Activated T-cell treated with anti-CD3 and anti-CD28 coated beads for 1 hour (primary cell): ENCODE measurements around the gene PYGM.
A peak's percentile ranks its signal among the peaks of the same experiment; 100 is the strongest.

Experiments
- DNase-seq: peaks from one replicate; pipeline ENCODE4 v3.0.0-alpha.2; 2020; ENCODE audit warnings: low read depth

PYGM gene

DNA sequence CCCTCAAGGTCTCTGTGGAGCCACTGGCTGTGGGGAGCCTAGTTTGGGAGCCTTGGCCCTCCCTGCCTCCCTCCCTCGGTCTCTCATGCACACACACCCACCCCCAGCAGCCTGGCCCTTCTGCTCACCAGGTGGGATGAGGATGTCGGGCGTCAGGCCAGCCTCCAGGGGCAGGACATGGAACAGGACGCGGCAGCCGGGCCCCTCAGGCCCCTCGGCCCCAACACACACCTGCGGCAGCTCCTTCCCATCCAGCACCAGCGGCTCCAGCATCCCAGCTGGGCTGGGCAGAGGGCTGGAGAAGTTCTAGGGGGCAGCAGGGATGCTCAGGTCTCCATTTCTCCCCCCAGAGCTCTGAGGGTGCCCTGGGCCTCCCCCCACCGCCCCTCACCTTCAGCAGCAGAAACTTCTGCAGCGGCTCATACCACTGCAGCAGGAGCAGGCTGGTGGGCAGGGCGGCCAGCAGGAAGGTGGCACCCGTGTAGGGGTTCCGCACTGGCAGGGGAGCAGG is 32.1 kb upstream of the PYGM start:
- DNase-seq = no peak

DNA sequence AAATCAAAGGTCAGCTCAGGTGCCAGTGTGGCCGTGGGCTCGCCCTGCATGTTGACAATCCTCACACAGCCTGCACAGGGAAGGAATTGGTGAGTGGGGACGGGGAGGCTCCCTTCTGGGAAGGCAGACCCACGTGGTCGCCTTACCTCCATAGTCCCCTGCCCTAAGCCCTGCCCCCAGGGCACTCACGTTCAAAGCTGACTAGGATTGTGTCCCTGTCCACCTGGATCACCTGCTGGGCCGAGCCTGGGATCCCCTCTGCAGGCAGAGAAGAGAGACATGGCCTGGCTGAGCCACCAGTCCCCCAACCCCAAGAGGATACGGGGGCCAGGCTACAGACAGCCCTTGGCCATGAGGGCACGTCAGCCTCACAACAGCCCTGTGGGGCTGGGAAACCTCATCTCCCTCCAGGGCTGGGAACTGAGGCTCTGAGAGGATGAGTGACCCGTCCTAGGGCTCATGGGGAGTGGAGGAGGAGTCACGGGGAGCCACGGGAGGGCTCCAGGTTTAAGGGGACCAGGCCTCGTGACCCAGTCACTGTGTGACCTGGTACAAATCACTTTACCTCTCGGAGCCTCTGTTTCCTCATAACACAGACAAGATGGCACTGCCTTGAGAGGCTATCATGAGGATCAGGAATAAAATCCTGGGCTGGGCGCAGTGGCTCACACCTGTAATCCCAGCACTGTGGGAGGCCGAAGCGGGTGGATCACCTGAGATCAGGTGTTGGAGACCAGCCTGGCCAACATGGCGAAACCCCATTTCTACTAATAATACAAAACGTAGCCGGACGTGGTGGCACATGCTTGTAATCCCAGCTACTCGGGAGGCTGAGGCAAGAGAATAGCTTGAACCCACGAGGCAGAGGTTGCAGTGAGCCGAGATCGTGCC is 30.7 kb upstream of the PYGM start:
- no peak for DNase-seq

DNA sequence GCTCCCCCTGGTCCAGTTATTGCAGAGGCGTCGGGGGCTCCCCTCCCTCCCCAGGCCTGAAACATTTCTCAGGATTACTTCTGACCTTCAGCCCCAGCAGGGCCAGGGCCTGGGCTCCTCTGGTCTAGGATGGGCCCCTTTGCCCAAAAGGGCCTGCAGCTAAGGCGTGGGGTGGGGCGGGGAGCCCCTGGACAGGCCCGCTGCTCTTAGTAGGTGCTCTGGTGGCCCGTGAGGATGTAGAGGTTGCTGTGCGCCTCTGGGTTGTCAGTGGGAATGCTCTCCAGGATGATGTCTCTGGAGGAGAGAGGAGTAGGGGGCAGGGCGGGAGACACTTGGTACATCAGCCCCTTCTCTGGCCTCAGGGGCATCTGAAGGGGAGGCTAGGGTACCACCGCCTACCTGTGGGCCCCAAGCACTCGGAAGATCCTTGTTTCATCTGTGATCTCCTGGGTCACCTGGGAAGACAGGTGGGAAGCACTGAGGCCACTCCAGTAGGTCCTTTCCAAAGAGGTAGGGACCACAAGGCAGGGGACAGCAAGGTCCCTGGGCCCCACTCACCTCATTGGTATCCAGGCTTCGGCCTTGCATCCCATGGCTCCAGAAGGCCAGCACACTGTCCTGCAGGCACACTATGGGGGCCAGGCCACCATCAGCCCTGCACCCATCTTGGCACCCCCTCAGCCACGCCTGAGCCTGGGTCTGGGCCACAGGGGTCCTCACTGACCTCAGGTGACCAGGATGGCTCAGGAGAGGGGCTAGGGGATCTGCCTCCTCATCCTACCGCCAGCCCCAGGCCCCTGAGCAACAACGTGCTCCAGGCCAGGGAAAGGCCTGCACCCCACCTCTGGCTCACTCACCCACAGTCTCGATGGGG is 29.8 kb upstream of the PYGM start:
- DNase-seq = no peak

DNA sequence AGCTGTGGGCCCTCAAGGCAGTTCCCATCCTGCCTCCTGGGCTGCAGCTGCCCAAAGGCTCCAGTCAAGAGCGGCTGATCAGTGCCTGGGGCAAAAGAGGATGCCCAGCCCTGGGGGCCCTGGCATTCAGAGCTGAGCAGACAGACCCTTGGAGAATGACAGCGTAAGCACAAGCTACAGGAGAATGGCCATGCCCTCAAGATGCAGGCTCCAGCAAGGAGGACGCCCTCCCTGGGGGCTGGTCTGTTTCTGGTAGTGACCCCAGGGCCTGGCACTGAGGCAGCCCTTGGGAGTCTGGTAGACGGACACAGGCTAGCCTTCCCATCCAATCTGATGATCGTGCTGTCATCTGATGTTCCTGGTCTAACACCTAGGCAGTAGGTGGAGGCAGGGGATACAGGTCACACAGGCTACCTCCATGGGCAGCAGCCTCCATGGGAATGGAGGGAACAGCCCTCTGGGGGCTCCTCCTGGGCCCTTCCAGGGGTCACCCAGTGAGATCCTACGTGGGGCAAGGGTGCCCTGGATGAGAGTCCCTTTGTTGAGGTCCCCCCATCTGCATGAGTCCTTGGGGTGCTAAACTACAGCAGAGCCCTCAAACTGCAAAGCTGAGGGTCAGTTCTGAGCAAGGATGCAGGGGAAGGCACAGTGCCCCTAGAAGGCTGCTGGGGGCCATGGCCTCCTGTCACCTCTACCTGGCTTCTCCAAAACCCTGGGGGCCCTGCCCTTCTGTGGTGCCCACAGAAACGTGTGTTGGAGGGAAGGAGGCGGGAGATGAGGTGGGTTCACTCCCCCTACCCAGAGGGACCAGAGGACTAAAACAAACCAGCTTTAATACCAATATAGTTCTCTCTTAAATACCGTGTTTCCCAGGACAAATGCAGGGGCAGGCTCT is 28.8 kb upstream of the PYGM start:
- no peak for DNase-seq

DNA sequence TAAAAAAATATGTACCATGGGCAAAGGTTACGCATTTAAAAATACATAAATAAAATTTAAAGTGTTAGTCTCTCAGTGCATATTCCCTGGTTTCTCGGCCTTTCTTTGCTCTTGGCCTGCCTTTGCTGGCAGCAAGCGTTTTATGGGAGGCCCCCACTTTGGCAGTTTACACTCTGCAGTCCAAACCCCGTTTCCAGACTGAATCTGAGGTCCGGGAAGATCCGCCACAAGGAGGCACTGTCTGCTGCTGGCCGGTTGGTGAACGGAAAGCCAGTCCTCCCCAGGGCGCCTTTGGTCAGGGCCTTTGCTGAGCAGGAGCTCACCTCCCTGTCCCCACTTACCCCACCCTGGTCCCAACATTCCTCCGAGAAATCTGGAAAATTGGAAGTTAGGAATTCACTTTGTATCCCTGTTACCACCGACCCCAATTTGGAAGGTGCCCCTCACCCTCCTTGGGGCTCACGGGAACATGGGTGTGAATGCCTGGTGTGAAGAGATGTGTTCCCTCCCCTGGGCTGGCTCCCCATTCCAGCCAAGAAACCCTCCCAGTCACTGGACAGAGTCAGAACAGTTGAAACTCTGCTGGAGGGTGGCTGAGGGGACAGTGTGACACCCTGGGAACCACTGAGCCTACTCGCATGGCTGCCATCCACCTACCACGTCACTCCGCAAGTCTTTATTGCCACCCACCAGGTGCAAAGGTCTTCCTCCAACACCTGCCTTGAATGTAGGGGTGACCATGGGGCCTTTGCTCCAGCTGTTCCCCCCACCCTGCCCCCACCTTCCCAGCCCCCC is 27.9 kb upstream of the PYGM start:
- peak; percentile 51 for DNase-seq

DNA sequence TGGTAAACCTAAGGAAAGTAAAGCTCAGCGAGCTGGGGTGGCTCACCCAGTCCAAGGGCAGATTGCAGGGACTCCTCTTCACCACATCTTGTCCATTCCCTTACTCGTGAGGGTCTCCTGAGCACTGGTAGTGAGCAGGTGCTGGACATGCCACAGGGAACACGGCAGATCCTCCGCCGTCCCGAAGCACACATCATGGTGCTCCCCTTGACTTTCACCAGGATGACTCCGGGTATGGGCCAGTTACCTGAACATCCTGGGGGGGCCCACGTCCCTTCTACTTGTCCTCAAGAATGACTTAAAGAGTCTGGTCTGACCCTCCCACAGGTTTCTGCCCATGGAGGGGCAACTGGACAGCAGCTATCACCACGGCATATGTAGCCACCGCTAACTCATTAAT is 26.5 kb upstream of the PYGM start:
- no peak for DNase-seq

DNA sequence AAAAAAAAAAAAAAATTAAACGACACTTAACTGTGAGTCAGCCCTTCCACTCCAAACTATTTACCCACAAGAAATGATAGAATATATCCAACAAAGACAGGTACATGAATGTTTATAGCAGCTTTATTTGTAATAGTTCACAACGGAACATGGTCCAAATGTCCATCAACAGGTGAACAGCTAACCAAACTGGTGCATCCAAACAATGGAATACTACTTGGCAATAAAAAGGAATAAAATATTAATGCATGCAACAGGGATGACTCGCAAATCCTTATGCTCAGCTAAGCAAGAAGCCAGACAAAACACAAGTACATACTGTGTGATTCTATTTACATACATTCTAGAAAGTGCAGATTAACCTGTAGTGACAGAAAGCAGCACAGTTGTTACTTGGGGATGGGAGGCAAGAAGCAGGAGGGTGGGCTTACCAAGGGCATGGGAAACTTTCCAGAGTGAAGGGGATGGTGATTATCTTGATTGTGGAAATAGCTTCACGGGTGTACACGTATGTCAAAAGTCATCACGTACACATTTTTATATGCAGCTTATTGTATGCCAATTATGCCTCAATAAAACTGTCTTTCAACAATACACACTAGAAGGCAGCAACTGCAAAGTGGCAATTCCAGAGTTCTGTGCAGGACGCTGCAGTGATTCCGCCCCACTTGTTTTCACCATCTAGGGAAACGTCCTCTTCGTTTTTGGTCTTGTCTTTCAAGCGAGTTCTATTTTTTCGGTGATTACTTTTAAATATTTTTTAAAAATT is 25.2 kb upstream of the PYGM start:
- no peak for DNase-seq

DNA sequence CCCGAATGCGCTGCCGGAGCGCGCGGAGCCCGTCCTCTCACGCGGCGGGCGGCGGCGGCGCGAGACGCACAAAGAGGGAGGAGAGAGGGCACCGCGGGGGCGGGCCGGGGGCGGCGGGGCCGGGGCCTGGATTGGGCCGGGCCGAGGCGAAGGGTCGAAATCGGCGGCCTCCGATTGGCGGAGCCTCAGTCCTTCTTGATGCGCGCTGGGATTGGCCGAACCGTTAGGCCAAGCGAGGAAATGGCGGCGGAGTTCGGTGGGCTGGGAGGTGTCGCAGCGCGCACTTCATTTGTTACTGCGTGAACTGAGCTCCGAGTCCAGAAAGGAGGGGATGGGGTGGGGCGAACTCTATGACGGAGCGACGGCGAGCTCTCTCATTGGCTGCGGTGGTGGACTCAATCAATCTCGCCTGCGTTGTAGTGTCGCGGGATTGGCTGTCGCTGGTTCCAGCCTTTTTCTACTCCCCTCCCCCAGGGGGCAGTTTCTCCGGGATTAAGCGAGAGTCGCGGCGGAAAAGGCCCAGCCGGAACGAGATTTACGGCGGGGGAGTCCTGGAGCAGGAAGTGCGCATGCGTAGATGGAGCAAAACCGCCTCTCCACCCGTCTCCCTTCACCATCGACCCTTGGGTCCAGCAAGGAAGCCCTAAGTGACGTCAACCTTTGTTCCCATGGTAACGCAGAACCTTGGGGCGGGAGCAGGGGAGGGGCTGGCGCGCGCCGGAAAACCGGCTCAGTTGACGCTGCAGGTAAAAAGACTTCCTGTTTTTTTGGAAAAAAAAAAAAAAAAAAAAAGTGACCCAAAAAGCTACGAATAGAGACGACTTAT is 18.9 kb upstream of the PYGM start, which contains the start of gene SF1:
Gene SF1 (minus strand): TSS at position 70 of the 826 bp plus-strand sequence. CDS start 150 bp downstream, outside the sequence.
- peak; percentile 95 for DNase-seq

DNA sequence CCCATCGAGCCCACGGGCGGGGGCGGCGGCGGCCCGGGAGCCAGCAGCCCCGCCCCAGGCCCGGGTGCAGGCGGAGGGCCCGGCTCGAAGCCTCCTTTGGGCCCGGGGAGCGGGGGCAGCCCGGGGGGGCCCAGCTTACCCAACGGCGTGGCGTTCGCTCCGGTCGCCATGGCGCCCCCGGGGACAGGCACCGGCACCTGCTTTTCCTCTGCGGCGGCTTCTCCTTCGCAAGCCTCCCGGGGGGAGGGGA is 18.4 kb upstream of the PYGM start:
- DNase-seq = no peak

DNA sequence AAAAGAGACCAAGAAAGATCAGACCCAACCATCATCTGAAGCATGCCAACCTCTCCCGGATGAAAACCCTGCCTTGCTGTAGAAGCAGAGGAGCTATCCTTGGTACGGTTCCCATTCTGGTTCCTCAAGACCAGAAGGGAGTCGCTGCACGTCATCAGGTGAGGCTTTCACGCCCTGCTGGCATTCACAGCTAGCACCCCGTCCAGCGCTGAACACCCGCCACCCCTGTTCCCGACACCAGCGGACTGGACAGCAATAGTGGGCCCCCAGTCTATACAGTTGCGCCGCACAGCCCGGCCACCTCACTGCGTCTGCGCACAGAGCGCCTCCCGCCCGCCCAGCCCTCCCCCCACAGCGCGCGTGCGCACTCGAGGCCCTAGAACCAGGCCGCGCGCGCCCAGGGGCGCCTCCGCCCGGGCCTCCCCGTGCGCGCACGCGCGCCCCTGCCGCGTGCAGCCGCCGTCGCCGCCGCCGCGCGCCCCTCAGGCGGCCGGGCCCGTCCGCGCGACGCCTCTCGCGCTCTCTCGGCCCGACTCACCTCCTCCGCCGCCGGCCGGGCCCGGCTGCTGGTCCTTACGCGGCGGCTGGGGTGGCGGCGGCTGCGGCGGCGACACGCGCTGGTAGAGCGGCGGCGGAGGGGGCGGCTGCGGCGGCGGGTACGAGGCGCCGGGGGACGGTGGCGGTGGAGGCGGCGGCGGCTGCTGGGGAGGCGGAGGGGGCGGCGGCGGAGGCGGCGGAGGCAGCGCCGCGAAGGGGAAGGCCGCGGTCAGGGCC is 17.9 kb upstream of the PYGM start:
- DNase-seq = peak; percentile 81

DNA sequence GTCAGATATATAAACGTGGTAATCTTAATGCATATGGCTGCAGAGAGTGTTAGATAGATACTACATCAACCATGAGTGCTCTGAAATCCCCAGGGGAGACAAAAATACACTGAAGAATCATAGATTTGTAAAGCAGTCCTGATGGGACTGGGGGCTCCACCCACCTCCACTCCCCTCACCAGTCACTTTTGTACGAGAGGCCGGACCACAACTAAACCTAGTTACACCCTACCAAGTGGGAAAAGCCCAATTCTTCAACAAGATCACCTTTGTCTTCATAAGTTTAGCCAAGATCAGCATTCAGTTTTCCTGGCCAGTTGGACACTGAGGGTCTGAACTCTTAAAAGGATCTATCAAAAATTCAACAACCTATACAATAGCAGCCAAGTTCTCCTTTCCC is 17.1 kb upstream of the PYGM start:
- DNase-seq = no peak

DNA sequence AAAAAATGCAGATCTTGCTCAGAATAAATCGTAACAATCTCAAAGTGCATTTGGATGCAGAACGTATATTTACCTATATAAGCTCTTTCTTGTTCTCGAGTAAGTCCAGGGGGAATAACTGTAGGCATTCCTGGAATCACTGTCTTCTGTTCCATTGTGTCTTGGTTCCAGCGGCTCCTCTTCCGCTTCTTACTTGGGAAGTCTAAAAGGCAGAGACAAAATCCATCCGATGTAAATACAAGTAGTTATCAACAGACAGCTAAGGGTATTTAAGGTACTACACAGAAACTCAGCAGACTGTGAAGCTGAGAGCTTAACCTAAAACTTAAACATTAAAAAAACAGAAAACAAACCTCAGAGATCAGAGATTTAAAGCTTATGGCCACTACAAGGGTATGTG is 16.7 kb upstream of the PYGM start:
- no peak for DNase-seq

DNA sequence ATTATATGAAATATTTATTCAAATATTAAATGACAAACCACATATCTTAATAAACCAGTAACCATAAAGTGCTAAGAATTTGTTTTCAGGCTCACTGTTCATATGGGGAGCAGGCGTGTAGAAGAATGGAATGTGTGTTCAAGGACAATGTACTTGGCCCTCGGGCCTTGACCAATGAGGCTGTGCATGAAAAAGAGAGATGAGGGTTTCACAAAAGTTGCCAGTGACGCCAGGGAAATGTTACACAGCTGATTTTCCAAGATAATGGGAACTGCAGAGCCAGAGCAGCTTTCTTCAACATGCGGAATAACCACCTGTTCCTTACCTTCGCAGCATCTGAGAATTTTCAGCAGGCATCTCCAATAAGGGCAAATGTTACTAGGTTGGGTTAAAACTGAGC is 14.4 kb upstream of the PYGM start:
- DNase-seq = no peak

DNA sequence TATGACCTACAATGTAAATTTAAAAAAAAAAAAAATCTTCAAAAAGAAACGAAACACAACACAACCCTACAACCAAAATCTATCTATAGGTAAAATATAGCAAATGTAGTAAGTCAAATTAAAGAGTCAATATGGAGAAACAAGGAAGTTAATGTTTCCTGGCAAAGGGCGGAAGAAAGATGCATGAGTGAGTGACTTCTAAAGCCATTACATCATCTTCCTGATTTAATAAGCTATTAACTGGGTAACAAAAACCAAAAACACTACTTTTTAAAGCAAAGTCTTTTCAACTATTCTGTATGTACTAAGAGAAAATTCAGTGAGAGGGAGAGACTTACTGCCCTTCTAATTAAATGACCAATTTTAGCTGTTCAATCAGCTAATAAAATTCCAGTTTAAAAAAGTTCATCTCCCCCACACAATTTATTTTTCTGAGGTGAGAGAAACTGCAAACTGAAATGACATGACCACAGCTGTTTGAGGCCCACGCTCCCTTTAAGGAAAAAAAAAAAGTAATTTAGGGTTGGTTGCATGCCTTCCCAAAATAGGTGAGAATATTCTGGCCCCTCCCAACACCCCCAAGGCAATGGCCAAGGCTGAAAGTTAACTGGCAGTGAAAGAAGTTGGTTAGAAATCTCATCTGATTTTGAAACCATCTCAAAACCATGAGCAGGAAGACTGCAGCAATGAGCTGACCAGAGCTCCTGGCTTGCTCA is 12.7 kb upstream of the PYGM start:
- DNase-seq = no peak

DNA sequence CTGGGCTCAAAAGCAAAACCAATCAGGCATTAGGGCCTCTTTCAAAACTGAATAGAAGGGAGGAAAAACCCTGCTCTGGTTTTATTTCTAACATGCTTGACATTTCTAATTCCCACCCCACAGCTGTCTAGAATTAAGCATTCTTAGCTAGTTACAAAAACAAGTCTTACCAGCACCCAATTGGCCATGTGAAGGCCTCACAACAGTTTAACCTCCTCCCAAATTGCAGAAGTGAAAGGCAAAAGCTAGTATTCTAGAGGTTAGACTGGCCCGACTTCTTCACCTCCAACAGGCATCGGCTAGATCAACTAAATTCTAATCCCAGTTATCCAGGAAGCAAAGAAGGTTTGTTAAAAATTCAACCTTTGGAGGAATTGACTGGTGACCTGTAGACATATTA is 12.1 kb upstream of the PYGM start:
- DNase-seq = no peak

DNA sequence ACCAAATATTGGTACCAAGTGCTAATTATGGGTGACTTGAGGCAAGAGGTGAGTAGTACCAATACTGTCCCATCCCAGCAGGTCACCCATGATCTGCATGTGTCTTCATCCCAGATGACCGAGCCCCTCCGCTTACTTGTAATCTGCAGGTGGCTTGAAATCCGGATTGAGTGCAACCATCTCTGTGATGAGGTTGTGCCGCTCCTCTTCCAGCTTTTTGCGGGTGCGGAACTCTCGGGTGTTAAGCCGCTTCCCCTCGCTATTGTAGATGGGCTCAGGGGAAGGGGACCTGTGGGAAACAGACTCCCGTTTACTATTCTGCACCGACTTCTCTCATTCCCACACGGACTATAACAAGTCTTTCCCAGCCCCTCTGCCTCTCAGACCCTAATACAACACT is 10.3 kb upstream of the PYGM start:
- no peak for DNase-seq

DNA sequence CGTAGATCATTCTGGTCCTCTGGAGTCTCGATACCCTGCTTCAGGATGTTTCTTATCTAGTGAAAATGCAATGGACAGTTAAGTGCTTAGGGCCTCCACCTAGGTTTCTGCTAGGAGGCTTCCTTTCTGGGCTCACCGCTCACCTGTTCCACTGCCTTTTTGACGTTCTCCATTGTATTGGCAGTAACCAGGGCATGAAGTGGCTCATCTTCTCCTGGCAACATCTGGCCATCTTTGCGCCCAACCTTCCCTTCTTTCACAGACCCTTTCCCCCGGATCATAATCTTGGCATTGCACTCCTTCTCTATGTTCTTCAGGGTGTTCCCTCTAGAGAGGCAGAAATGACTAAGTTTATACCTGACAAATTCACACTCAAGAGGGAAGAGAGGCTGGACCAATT is 9.5 kb upstream of the PYGM start:
- DNase-seq = no peak

DNA sequence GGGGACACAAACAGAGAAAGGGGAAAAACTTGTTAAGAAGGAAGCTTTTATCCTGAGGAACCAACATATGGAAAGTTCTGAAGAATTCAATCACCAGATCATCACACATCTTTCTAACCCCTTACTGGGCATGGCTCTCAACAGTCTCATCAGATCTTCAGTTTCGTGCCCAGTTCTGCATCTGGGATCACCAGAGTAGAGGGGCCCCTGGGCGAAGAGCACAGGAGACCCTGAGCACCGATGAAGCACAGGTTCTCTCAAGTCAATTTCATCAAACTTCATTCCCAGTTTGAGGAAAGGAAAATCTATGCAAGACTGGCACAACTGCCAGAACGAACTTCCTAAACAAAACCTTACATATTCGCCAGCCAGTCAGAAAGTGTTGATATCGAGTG is 8.5 kb upstream of the PYGM start:
- DNase-seq = no peak
